Epithelial cell of proximal tubule (primary cell): Measurements from ENCODE around the gene MRPL28. TPM values are rescaled to one million over a fixed set of nuclear protein-coding genes. Genes with fewer than 3 reads are reported as not detected.

ENCODE experiments used
- DNase-seq: peaks from one replicate; pipeline ENCODE4 v3.0.0-alpha.2; 2011; ENCODE audit warnings: low read depth
- H3K4me3 ChIP-seq: 2 replicates; pipeline ENCODE4 v1.5.1; 2011; ENCODE audit warnings: low read depth, mild to moderate bottlenecking, low read length
- total RNA-seq: library from RNA; depleted of rRNA; stranded (reverse); fragments of >200 nt; gene quantifications from 2 replicates; pipeline ENCODE4 v1.2.3, GENCODE V29; 2015
- TF ChIP-seq, protein P1 (sequence below): conservative IDR thresholded peaks from 2 replicates; pipeline ENCODE4 v1.5.1; 2012; ENCODE audit warnings: low read depth, mild to moderate bottlenecking, low read length

MRPL28 gene
- total RNA-seq, 1 donor from 2014 or later, result 188 TPM

DNA sequence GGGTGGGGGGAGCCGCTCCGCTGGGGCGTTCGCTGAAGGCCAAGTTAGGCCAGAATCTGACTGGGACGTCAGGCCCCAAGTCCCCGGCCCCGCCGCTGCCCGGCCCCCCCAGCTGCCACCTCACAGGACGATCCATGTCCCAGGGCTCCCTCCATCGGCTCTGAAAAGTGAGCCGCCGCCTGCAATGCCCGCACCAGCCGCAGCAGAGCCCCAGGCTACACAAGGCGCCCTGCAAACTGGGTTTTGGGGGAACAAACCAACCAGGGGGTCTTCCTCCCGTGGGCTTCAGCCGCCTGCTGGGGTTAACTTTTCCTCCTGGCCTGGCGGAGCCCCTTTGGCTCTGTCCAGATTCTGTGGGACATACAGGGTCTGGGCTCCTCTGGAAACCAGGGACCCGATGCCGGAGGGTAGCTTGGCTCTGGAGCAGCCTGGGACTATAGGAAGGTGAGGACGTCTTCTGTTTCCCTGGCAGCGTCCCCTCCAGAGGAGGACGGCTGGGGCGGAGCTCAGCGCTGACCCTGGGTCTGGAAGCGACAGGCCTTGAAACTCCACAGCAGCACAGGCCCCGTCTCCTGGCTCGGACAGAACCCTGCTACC, 27.5 kb upstream of the MRPL28 start:
- TF ChIP-seq, protein P1, sequence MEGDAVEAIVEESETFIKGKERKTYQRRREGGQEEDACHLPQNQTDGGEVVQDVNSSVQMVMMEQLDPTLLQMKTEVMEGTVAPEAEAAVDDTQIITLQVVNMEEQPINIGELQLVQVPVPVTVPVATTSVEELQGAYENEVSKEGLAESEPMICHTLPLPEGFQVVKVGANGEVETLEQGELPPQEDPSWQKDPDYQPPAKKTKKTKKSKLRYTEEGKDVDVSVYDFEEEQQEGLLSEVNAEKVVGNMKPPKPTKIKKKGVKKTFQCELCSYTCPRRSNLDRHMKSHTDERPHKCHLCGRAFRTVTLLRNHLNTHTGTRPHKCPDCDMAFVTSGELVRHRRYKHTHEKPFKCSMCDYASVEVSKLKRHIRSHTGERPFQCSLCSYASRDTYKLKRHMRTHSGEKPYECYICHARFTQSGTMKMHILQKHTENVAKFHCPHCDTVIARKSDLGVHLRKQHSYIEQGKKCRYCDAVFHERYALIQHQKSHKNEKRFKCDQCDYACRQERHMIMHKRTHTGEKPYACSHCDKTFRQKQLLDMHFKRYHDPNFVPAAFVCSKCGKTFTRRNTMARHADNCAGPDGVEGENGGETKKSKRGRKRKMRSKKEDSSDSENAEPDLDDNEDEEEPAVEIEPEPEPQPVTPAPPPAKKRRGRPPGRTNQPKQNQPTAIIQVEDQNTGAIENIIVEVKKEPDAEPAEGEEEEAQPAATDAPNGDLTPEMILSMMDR, result peak; percentile 25
- no peak for DNase-seq

DNA sequence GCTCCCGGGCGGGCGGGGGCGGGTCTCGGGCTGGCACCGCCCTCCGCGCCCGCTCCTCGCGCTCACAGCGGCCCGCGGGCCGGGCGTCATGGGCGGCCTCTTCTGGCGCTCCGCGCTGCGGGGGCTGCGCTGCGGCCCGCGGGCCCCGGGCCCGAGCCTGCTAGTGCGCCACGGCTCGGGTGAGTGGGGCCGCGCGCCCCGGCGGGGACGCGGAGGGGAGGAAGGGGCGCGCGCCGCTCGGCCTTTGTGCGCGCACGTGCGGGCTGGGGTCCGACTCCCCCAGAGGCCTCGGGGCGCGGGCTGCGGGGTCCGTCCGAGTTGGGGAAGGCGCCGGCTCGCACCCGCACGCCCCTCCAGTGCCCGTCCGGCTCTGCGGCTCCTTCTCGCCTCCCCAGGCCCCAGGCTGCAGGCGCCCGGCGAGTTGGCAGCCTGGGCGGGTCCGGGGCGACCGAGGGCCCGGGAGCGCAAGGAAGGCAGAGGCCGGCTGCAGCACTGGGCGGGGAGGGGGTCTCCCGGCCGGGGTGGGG, 26.9 kb upstream of the MRPL28 start, which contains the start of gene NME4:
TSS of gene NME4 (plus strand) at position 65 of the 527 bp plus-strand sequence. CDS start at position 89, 24 bp downstream.
- H3K4me3 ChIP-seq, result peak within 1 kb of the TSS; percentile 58
- TF ChIP-seq, protein P1, result no peak
- no peak for DNase-seq

More for the DNA sequence above, 27.5 kb upstream of the MRPL28 start:
- peak overlapping the region; percentile 25 for H3K4me3 ChIP-seq

DNA sequence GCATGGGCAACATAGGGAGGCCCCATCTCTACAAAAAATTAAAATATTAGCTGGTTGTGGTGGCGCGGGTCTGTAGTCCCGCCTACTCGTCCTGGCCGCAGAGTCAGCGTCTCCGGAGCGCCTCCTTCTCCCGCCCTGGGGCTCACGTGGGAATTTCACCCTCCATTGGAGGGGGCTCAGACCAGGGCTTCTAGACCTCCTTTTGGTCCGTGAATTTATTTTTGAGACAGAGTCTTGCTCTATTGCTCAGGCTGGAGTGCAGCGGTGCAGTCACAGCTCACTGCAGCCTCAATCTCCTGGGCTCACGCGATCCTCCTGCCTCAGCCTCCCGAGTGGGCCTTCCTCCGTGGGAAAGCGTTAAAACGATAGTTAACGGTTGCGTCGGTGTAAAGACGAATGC, 26.3 kb upstream of the MRPL28 start:
- no peak for DNase-seq
- TF ChIP-seq, protein P1, result no peak
- peak overlapping the region; percentile 44 for H3K4me3 ChIP-seq

DNA sequence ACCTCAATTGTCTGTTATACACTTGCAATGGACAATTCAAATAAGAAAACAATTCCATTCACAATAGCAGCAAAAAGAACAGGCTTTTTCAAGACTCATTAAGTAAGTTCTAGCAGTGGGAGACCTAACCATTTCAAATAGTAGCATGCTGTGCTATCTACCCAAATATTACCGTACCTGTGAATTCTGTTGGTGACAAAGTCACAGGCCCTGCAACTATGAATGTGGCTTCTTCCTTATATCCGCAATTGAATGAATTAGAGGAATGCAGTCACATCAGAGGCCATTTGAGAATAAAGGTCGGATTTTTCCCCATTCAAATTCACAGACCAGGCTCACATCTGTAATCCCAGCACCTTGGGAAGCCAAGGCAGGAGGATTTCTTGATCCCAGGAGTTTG, 25.9 kb upstream of the MRPL28 start:
- no peak for DNase-seq
- H3K4me3 ChIP-seq, result peak overlapping the region; percentile 44
- TF ChIP-seq, protein P1, result no peak

DNA sequence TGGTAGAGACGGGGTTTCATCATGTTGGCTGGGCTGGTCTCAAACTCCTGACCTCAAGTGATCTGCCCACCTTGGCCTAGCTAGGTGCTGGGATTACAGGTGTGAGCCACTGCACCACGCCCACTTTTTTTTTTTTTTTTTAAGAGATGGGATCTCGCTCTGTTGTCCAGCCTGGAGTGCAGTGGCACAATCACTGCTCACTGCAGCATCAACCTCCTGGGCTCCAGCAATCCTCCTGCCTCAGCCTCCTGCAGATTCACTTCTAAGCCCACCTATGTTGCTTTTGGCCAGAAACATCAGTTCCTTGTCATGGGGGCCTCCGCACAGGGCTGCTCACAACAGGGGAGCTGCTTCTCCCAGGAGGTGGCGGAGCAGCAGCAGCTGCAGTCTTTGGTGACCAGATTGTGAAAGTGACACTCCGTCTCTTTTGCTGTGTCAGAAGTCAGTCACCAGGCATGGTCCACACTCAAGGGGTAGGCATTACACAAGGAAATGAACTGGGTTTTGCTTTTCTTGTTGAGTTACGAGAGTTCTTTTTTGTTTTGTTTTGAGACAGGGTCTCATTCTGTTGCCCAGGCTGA, 22.2 kb upstream of the MRPL28 start:
- TF ChIP-seq, protein P1, result no peak
- no peak overlapping the region for H3K4me3 ChIP-seq
- DNase-seq, result no peak

DNA sequence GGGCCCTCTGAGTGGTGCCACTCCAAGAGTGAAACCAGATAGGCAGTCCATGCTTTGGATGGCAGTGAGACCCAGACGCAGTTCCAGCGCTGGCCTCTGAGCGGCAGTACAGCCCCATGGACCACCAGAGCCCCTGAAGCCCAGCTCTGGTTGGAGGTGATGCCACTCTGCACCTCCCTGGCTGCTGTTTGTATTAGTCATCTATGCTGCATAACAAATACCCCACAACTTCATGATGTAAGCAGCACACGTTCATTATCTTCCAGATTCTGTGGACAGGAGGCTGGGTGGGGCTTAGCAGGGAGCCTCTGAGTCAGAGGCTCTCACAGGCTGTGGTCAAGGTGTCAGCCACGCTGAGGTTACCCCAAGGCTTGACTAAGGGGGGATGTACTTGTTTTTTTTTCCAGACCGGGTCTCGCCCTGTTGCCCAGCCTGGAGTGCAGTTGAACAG, 21.6 kb upstream of the MRPL28 start:
- no peak overlapping the region for H3K4me3 ChIP-seq
- TF ChIP-seq, protein P1, result peak; percentile 94
- no peak for DNase-seq
